HG03575 (cell line): Measurements from ENCODE around the gene MOSPD3.
"Not testable (repeated sequence)": the region's sequence is repeated elsewhere in the genome, so short reads cannot be mapped to it uniquely, and the experiment has no call there.

Experiments
- ATAC-seq: cut with Tn5 transposase; IDR thresholded peaks from one replicate; pipeline ENCODE4 v1.9.1; 2021; ENCODE audit not compliant: unreplicated experiment, insufficient number of reproducible peaks, low FRiP score; ENCODE audit errors: extremely low read depth

The MOSPD3 gene

DNA sequence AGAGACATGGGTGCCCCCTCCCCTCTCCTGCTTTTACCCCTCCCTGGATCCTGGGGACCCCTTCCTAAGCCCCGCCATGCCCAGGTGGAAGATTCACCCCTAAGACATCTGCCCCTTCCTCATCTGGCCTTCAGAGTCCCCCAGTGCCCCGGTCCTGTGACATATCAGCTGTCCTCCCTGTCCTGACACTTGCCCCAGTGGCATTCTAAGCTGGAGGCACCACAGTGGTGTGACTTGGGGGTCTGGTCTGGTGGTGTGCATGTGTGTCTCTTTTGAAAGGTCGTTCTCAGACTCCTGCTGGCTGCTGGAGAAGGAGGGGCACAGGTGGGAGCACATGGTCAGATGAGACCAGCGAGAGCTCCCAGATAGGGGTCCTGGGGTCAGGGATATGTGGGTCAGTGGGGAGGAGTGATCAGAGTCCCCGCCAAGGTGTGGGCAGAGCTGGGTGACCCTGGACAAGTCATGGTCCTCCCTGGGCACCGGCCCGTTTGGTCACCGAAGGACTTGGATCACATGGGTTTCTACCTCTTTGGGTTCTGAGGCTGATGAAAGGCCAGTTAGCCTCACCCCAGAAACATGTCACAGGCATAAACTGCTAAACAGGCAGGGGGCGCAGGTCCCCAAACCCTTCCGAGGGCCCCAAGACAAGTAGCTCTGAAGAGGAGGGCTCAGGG, 29.7 kb downstream of the MOSPD3 start:
- no peak for ATAC-seq

DNA sequence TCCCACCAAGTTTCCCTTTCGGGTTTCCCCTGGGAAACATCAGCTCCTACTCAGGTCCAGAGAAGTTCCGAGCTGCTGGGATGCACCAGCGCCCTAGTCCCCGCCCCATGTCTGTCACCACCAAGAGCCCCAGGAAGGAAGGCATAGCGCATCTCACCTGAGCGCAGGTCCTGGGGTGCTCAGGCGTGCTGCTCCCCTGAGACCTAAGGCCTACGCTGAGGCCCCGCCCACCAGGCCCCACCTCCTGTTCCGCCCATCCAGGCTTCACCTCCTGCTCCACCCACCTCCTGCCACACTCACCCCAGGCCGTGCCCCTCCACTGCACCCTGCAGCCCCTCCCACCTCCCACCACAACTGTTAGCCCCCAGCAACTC, 30.2 kb downstream of the MOSPD3 start:
- ATAC-seq: no peak

DNA sequence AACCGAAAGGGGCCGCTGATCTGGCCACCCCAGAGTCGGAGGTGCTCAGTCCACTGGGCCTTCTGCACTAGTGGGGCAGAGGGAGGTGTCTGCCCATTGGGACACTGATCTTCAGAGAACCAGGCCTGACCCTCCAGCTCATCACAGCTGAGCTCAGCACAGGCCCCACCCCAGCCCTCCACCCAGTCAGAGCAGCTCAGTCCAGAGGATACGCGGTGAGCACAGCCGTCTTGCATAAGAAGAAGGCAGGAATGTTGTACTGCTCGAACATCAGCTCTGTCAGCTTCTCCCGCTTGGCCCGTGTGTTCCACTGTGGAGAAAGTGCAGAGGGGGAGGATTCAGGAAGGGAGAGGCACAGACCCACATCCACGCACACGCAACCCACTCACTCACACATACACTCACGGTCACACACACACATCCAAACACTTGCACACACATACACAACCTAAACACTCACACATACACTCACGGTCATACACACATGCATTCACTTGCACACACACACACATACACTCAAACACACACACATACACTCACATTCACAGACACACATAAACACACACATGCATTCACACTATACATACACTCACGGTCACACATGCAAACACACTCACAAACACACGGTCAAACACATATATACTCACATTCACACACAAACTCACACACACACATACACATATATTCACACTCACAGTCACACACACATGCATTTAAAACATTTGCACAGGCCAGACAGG, 37.7 kb downstream of the MOSPD3 start:
- no peak for ATAC-seq

DNA sequence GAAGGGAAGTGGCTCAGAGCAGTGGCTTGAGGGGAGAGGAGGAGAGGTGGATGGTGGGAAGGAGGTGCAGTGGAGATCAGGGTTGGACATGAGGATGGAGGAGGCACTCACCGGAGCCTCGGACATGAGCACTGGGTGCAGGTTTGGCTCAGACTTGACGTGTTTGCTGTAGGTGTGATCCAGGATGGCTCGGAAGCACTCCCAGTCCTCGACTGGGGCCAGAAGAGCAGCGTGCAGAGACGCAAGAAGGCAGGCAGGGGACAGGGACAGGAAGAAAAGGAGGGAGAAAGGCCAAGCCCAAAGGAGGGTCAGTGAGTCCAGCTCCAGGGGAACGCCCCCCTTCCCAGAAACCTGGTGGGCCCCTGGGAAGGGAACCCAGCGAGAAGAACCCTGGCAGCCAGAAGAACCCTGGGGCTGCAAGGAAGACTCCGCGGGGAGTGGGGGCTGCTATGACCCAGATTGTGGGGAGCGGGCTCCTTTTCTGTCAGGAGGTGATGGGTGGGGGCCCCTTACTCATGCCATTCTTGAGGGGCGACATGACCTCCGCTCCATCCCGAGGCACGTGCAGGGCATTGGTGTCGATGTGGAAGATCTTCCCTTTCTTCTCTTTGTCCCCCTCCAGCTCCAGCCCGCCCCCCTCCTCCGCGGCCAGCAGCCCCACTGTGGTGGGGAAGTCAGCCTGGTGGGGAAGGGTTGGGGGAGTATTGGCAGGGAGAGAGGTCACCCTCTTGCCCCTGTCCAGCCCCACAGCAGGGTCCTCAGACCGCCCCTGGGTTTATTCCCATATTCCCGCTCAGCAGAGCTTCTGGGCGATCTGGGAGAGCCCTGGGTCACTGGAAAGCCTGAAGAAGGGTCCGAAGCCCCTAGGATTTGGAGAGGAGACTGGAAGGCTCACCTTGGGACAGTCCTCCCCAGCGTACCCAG, 42.8 kb downstream of the MOSPD3 start:
- no peak for ATAC-seq

DNA sequence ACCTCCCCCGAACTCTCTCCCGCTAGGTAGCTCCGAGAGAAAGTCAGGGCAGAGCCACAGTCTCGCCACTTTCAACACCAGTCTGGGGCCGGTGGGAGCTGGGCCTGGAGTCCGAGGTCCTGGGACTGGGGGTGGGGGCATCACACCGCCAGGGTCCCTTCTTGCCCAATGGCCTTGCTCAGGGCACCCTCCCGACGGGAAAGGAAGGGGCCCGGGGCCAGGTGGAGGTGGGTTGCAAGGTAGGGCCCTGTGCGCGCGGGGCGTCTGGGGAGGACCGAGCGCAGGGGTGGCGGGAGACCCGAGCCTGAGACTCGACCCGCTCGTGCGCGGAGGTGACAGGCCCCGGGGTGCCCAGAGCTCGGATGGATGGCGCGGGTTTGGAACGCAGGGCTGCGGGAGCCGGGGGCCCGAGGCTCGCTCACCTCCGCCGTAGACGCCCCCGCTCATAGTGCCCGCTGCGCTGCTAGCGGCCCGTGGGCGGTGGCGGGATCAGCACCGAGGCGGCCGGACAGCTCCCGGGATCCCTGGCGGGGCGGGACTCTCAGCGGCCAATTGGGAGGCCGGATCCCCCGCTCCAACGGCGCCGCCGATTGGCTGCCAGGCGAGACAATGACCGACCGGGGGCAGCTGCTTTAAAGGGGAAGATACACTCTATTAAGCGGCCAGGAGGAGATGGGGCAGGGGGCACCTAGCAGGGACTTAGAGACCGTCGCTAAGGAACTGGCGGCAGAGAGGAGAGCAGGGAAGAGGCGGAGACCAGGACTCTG, 43.8 kb downstream of the MOSPD3 start, which contains the start of gene ACTL6B:
ACTL6B (minus strand) TSS at position 541 of the 767 bp plus-strand sequence; CDS start at position 447, 94 bp downstream.
- ATAC-seq: no peak

DNA sequence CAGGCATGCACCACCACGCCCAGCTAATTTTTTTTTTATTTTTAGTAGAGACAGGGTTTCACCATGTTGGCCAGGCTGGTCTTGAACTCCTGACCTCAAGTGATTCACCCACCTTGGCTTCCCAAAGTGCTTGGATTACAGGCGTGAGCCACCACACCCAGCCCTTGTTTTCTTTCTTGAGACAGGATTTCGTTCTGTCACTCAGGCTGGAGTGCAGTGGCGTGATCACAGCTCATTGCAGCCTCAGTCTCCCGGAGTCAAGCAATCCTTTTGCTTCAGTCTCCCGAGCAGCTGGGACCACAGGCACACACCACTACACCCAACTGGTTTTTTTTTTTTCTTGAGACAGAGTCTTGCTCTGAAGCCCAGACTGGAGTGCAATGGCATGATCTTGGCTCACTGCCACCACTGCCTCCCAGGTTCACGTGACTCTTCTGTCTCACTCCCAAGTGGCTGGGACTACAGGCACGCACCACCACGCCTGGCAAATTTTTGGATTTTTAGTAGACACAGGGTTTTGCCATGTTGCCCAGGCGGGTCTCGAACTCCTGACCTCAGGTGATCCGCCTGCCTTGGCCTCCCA, 49.9 kb downstream of the MOSPD3 start:
- not testable (repeated sequence) for ATAC-seq
